Measurements from ENCODE around the gene JAM3.
"Not testable (repeated sequence)": the region's sequence is repeated elsewhere in the genome, so short reads cannot be mapped to it uniquely, and the experiment has no call there.

DNA sequence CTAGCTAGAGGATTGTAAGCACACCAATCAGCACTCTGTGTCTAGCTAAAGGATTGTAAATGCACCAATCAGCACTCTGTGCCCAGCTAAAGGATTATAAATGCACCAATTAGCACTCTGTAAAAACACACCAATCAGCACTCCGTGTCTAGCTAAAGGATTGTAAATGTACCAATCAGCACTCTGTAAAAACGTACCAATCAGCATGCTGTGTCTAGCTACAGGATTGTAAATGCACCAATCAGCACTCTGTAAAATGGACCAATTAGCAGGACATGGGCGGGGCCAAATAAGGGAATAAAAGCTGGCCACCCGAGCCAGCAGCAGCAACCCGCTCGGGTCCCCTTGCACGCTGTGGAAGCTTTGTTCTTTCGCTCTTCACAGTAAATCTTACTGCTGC is 119.2 kb downstream of the JAM3 start:
- not testable (repeated sequence) for TF ChIP-seq CTCF (IDR thresholded peaks at IDR 0.05; ENCODE audit: control extremely low read depth in 1 of 3, insufficient read depth in 1 of 3, low read depth in 1 of 3, low read length in 3 of 3); CTBP2 (IDR thresholded peaks at IDR 0.05; ENCODE audit: borderline replicate concordance, insufficient read depth, insufficient read length, low read length); TBP (IDR thresholded peaks at IDR 0.05; ENCODE audit: low read depth, low read length); ZNF274 (IDR thresholded peaks at IDR 0.05; ENCODE audit: borderline replicate concordance, extremely low read depth, low read length); USF2 (IDR thresholded peaks at IDR 0.05; ENCODE audit: low read length); YY1 (IDR thresholded peaks at IDR 0.05; ENCODE audit: low read depth, low read length)

Data from H1 (cell line).